HepG2 (cell line): Measurements from ENCODE around the gene TTC8. TPM values are rescaled to one million over a fixed set of nuclear protein-coding genes. Genes with fewer than 3 reads are reported as not detected.

ENCODE experiments used
- polyA plus RNA-seq, 8 experiments: library from polyadenylated mRNA; depleted of rRNA in 3 of 8; stranded (reverse) in 7 of 8; unstranded in 1 of 8; fragments of >200 nt; fragmentation: Illumina TruSeq in 4 of 8; extraction: Trizol in 4 of 8; gene quantifications; 2 replicates each; pipeline versions ENCODE4 v1.2.1 to v1.2.3, GENCODE V29; 2011 to 2016; ENCODE audit warnings: low read depth in 4 of 8, missing spikeins in 1 of 8, mixed read lengths in 1 of 8; ENCODE audit not compliant: insufficient read depth in 1 of 8
- small RNA-seq, 3 experiments: library from RNA; depleted of rRNA; stranded (forward); fragments of <200 nt; gene quantifications; one replicate each; pipeline ENCODE3, GENCODE V24; 2012; ENCODE audit warnings: low read depth in 2 of 3, low replicate concordance in 1 of 3; ENCODE audit not compliant: insufficient read length in 3 of 3, insufficient read depth in 2 of 3
- total RNA-seq, 5 experiments: library from RNA; depleted of rRNA; stranded (reverse); fragments of >200 nt; fragmentation: Illumina TruSeq; extraction: Trizol; gene quantifications; 2 replicates each; pipeline ENCODE4 v1.2.3, GENCODE V29; 2016; ENCODE audit warnings: low read depth in 1 of 5

TTC8 gene
- total and polyA plus RNA-seq, 2 of the 13 experiments (the other 11 are each of a cell fraction or from before 2014, with no cell fraction given): 13.8 to 15.2 TPM

Small RNAs within 50 kb of the gene (small RNA-seq; reads per million reads assigned to genes)
- gene RF00019: 0 reads per million in 3 experiments
- 0 reads per million in 3 experiments for gene RNU4-92P

Other genes starting within 250 kb of the TTC8 start
- gene EML5, start 31.7 kb upstream of the TTC8 start, total RNA-seq (2016; rRNA removed; fragmentation: Illumina TruSeq; extraction: Trizol): 0.11 and 0.13 TPM in 2 replicates
- not detected in 2 replicates for gene EML5, start 31.7 kb upstream of the TTC8 start, polyA plus RNA-seq (2011; rRNA removed)